GM21529 (cell line): ENCODE results near the gene EPG5.
"Not testable (repeated sequence)": the region's sequence is repeated elsewhere in the genome, so short reads cannot be mapped to it uniquely, and the experiment has no call there.

ENCODE experiments used
- ATAC-seq: cut with Tn5 transposase; IDR thresholded peaks from one replicate; pipeline ENCODE4 v1.9.1; 2021; ENCODE audit not compliant: unreplicated experiment

Gene EPG5

GRCh38 chr18:45817543-45817942 lies 149.6 kb downstream of the EPG5 start:
- ATAC-seq: no peak

- ATAC-seq: not testable (repeated sequence)
Measured at GRCh38 chr18:45814733-45815132, 152.4 kb downstream of the EPG5 start.

- not testable (repeated sequence) for ATAC-seq
Measured at GRCh38 chr18:45807144-45807543, 160.0 kb downstream of the EPG5 start.

GRCh38 chr18:45806226-45806625 lies 160.9 kb downstream of the EPG5 start:
- ATAC-seq: no peak

DNA sequence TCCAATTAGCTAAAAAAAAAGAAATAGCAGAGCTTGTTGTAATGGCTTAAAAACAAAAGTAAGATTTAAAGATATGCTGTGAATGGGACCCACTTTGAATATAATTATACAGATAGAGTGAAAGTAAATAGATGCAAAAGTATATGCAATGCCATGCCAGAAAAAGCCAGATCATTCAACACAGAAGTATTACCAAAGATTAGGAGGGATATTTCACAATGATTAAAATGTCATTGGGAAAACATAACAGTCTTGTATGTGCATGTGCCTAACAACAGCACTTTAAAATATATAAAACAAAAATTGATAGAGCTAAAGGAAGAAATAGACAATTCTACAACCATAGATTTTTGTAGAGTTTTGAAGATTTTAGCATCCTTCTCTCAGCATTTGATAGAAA lies 161.6 kb downstream of the EPG5 start:
- ATAC-seq: no peak

GRCh38 chr18:45802814-45803492 lies 164.2 kb downstream of the EPG5 start:
- ATAC-seq: no peak

DNA sequence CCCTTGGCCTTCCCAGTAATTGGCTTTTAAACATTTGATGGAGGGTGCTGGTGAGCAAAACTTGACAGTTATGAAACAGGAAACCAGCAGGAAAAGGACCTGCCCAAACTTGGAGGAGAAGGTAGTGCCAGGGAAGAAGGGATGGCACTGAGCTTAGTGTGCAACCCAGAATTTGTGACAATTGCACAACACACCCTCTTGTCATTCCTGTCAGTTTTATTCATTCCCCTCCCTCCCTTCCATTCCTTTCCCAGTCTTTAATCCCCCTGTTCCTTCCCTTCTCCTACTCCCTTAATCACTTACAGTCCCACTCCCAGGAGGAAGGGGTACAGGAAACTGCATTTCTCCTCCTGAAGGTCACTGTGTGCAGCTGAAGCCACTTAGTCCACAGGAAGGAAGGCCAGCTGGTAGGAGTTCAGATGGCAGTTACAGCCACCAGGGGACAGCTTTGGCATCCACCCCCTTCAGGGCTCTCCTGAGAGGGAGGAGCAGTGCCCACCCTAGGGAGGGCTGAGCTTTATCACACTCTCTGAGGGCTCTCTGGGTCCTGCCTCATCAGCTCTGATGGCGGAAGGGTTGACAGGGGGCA lies 165.6 kb downstream of the EPG5 start:
- ATAC-seq: no peak
